Caco-2 (cell line): Measurements from ENCODE around the gene AKAP1. TPM values are rescaled to one million over a fixed set of nuclear protein-coding genes. Genes with fewer than 3 reads are reported as not detected.

Experiments used
- BruUV-seq: library from RNA; stranded (reverse); fragments of 400-500 nt; replicated peaks from 2 replicates; lab custom pipeline; 2021; lab: Mats Ljungman, UMichigan
- CTCF ChIA-PET: fragments of 300-600 bp; sonication (Branson Sonifier 250); formaldehyde crosslinking; loops from one replicate; lab custom pipeline; 2022; ENCODE audit warnings: antibody characterized with exemption; lab: Charles Lee
- POLR2A ChIA-PET: fragments of 300-600 bp; sonication (Branson Sonifier 250); formaldehyde crosslinking; loops from one replicate; lab custom pipeline; 2022; ENCODE audit warnings: antibody characterized with exemption; lab: Charles Lee
- DNase-seq, 2 experiments: peaks; one replicate each; pipeline versions ENCODE4 v3.0.0 to v3.0.0-alpha.2; 2020 to 2022
- H3K27me3 ChIP-seq: replicated peaks from 2 replicates; pipeline ENCODE4 v1.6.0; 2011; ENCODE audit warnings: low read length; ENCODE audit not compliant: control insufficient read depth, insufficient read depth
- H3K36me3 ChIP-seq: 2 replicates; pipeline ENCODE4 v1.5.1; 2011; ENCODE audit warnings: low read length; ENCODE audit not compliant: control insufficient read depth, insufficient read depth
- H3K4me1 ChIP-seq: fragments of 250-450 bp; sonication (Bioruptor Pico); 2 replicates; pipeline ENCODE4 v1.5.1; 2020; ENCODE audit warnings: mild to moderate bottlenecking
- H3K4me3 ChIP-seq: 2 replicates; pipeline ENCODE4 v1.5.1; 2011; ENCODE audit warnings: low read depth, mild to moderate bottlenecking, control low read depth, low read length
- H3K9me3 ChIP-seq: fragments of 250-450 bp; sonication (Bioruptor Pico); 2 replicates; pipeline ENCODE4 v1.5.1; 2020; ENCODE audit warnings: mild to moderate bottlenecking, moderate library complexity
- H3K27ac Mint-ChIP-seq: one replicate; pipeline ENCODE4 v1.8.0; 2022; ENCODE audit warnings: mixed read lengths; ENCODE audit not compliant: unreplicated experiment
- H3K27me3 Mint-ChIP-seq: one replicate; pipeline ENCODE4 v1.8.0; 2022; ENCODE audit warnings: mixed read lengths; ENCODE audit not compliant: insufficient read depth, unreplicated experiment
- H3K36me3 Mint-ChIP-seq: one replicate; pipeline ENCODE4 v1.8.0; 2022; ENCODE audit warnings: mild to moderate bottlenecking, mixed read lengths; ENCODE audit not compliant: insufficient read depth, unreplicated experiment
- H3K4me1 Mint-ChIP-seq: one replicate; pipeline ENCODE4 v1.8.0; 2022; ENCODE audit warnings: low read depth, mixed read lengths; ENCODE audit not compliant: unreplicated experiment
- H3K4me3 Mint-ChIP-seq: one replicate; pipeline ENCODE4 v1.8.0; 2022; ENCODE audit warnings: mild to moderate bottlenecking, moderate library complexity, mixed read lengths; ENCODE audit not compliant: unreplicated experiment
- H3K9me3 Mint-ChIP-seq: one replicate; pipeline ENCODE4 v1.8.0; 2022; ENCODE audit warnings: mixed read lengths; ENCODE audit not compliant: unreplicated experiment
- CTCF ChIP-seq, 2 experiments: fragments of 200-600 bp in 1 of 2; IDR thresholded peaks; 1 replicate in 1 of 2; 2 replicates in 1 of 2; pipeline versions ENCODE4 v1.5.1 to v1.8.0; 2011 to 2022; ENCODE audit warnings: antibody characterized with exemption in 1 of 2, control low read depth in 1 of 2, inconsistent platforms in 1 of 2, low read depth in 1 of 2, low read length in 1 of 2, mild to moderate bottlenecking in 1 of 2, moderate library complexity in 1 of 2; ENCODE audit not compliant: insufficient read depth in 1 of 2, severe bottlenecking in 1 of 2, unreplicated experiment in 1 of 2
- intact Hi-C: fragments of 100-400 bp; cut with micrococcal nuclease; formaldehyde crosslinking; loops from one replicate; pipeline ENCODE4 v1.10.0; 2022; ENCODE audit not compliant: unreplicated experiment
- total RNA-seq: library from RNA; stranded (reverse); gene quantifications from 2 replicates; pipeline ENCODE4 v1.2.3, GENCODE V29; 2022

Gene AKAP1
- total RNA-seq, 1 experiment from 2014 or later, result 87.1 TPM

- no peak for TF ChIP-seq CTCF (IDR thresholded peaks at IDR 0.05; ENCODE audit: insufficient read depth in 1 of 2, low read depth in 1 of 2, low read length in 1 of 2, severe bottlenecking in 1 of 2, unreplicated experiment in 1 of 2)
- peaks cover 3% of the 10 kb centered on the region for H3K27me3 Mint-ChIP-seq
- Histone ChIP-seq H3K9me3 (no peaks in the 10 kb centered on the region), H3K4me1 (no peaks in the 10 kb centered on the region), H3K27me3 (no peaks in the 10 kb centered on the region), H3K36me3 (no peaks in the 10 kb centered on the region), H3K4me3 (no peak overlapping the region)
- H3K4me1 Mint-ChIP-seq, result no peaks in the 10 kb centered on the region
- no peak overlapping the region for H3K27ac Mint-ChIP-seq
- intact Hi-C loops, result no loop called here
- no TSS peak for BruUV-seq
- ChIA-PET CTCF (interaction anchor here (0.6 kb wide), 2 partner anchors 623 to 789 kb away, joined by 3 read pairs; no protein-coding TSS in a partner anchor), POLR2A (no interaction called here)
- no peaks in the 10 kb centered on the region for H3K36me3 Mint-ChIP-seq
- H3K4me3 Mint-ChIP-seq, result no peak overlapping the region
- H3K9me3 Mint-ChIP-seq, result no peaks in the 10 kb centered on the region
- DNase-seq, result no peak
These were observed 39.8 kb upstream of the AKAP1 start for GRCh38 chr17:57044976-57045867.

GRCh38 chr17:57045868-57046704 is 39.0 kb upstream of the AKAP1 start:
- intact Hi-C loops, result no loop called here
- POLR2A ChIA-PET, result no interaction called here
- Mint-ChIP-seq H3K27me3 (peaks cover 3% of the 10 kb centered on the region), H3K27ac (no peak overlapping the region), H3K4me3 (no peak overlapping the region), H3K4me1 (no peaks in the 10 kb centered on the region), H3K36me3 (no peaks in the 10 kb centered on the region), H3K9me3 (no peaks in the 10 kb centered on the region)
- no peaks in the 10 kb centered on the region for H3K9me3 ChIP-seq
- H3K36me3 ChIP-seq, result no peaks in the 10 kb centered on the region
- CTCF ChIA-PET, result no interaction called here
- no peak for DNase-seq
- no TSS peak for BruUV-seq
- H3K27me3 ChIP-seq, result no peaks in the 10 kb centered on the region
- no peak overlapping the region for H3K4me3 ChIP-seq
- no peaks in the 10 kb centered on the region for H3K4me1 ChIP-seq
- no peak for TF ChIP-seq CTCF (IDR thresholded peaks at IDR 0.05; ENCODE audit: insufficient read depth in 1 of 2, low read depth in 1 of 2, low read length in 1 of 2, severe bottlenecking in 1 of 2, unreplicated experiment in 1 of 2)

- no peak overlapping the region for H3K4me3 Mint-ChIP-seq
- no peak for DNase-seq
- H3K4me3 ChIP-seq, result no peak overlapping the region
- BruUV-seq, result no TSS peak
- no peaks in the 10 kb centered on the region for H3K4me1 Mint-ChIP-seq
- no peak overlapping the region for H3K27ac Mint-ChIP-seq
- no peak for TF ChIP-seq CTCF (IDR thresholded peaks at IDR 0.05; ENCODE audit: insufficient read depth in 1 of 2, low read depth in 1 of 2, low read length in 1 of 2, severe bottlenecking in 1 of 2, unreplicated experiment in 1 of 2)
- H3K4me1 ChIP-seq, result no peaks in the 10 kb centered on the region
- H3K27me3 ChIP-seq, result no peaks in the 10 kb centered on the region
- ChIA-PET POLR2A (no interaction called here), CTCF (no interaction called here)
- H3K9me3 ChIP-seq, result no peaks in the 10 kb centered on the region
- intact Hi-C loops, result no loop called here
- peaks cover 3% of the 10 kb centered on the region for H3K27me3 Mint-ChIP-seq
- no peaks in the 10 kb centered on the region for H3K36me3 ChIP-seq
- no peaks in the 10 kb centered on the region for H3K9me3 Mint-ChIP-seq
- H3K36me3 Mint-ChIP-seq, result no peaks in the 10 kb centered on the region
These were observed 38.3 kb upstream of the AKAP1 start for GRCh38 chr17:57046749-57047148.
